HG03571 (cell line): ENCODE data around the gene PPAN.

Experiments
- ATAC-seq: cut with Tn5 transposase; IDR thresholded peaks from one replicate; pipeline ENCODE4 v1.9.1; 2021; ENCODE audit not compliant: unreplicated experiment

The PPAN gene

GRCh38 chr19:10106100-10106936, at the start of gene PPAN:
Gene PPAN (plus strand): TSS chr19:10106362. CDS start chr19:10106395, 33 bp downstream.
- ATAC-seq, result peak; percentile 35

GRCh38 chr19:10061717-10062310, 44.3 kb upstream of the PPAN start:
- no peak for ATAC-seq

DNA sequence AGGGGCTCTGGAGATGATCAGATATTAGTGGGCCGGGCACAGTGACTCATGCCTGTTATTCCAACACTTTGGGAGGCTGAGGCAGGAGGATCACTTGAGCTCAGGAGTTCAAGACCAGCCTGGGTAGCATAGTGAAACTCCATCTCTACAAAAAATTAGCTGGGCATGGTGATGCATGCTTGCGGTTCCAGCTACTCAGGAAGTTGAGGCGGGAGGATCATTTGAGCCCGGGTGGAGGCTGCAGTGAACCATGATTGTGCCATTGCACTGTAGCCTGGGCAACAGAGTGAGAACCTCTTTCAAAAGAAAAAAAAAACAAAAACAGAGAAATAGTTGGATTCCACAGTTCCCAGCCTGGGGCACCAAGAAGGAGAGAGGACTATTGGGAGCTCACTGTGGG, 38.0 kb upstream of the PPAN start:
- no peak for ATAC-seq

- ATAC-seq, result no peak
These were observed 37.1 kb upstream of the PPAN start for GRCh38 chr19:10069046-10069445.

DNA sequence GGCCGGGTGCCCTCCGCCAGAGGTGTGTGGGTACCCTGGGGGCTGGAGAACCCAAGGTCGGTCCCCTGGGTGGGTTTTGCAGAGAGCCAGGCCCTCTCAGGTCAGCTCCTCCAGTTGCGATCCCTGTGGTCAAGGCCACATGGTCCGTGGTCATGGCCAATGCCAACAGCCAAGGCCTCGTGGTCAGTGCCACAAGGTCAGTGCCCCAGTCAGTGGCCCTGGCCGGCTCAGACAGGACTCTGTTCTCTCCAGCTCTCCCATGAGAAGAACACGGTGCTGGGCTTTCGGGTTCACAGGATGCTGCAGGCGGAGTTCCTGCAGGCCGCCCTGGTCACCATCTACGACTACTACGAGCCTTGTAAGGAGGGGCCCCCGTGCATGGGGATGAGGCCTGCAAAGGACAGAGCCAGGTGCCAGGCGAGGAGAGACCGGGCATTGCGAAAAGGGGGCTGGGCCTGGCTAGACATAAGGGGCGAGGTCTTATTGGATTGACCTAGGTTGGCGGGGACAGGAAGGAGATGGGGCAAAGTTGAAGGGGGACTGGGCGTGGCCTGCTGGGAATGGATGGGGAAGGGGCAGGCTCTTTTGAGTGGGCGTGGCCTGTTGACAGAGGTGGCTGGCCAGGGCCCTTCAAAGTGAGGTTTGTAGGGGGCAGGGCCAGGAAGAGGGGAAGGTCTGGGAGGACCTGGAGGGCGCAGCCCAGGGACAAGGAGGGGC, 35.3 kb upstream of the PPAN start:
- ATAC-seq, result no peak

DNA sequence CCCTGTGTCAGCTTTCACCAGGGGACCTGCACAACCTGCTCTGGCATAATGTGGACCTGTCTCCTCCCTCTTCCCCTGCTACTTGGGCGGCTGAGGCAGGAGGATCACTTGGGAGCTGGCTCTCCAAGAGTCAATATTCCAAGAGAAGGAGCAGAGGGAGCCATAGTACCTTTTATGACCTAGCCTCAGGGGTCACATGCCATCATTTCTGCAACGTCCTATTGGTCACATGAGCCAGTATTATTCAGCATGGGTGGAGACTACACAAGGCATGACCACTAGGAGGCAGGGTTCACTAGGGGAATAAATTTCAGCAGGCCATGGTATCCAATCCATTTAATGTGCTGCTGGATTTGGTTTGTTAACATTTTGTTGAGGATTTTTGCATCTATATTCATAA, 32.0 kb upstream of the PPAN start:
- ATAC-seq, result no peak

GRCh38 chr19:10076535-10076934, 29.6 kb upstream of the PPAN start:
- ATAC-seq, result no peak

DNA sequence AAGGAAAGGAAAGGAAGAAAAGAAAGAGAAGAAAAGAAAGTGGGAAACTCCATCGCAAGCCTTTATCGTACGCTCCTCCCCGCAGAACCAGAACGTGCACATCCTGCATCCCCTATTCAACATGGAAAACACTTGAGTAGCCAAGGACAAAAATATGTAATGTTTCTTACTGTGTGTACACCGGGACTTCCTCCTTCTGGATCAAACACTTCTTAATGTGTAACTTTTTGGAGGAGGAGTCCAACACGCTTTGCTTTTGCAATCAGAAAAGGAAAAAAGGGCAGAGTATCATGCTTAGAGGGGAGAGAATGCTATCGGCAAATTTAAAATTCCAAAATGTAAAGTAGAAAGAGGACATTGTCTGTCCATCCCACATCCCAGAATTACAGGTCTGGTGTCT, 27.8 kb upstream of the PPAN start:
- ATAC-seq, result no peak

DNA sequence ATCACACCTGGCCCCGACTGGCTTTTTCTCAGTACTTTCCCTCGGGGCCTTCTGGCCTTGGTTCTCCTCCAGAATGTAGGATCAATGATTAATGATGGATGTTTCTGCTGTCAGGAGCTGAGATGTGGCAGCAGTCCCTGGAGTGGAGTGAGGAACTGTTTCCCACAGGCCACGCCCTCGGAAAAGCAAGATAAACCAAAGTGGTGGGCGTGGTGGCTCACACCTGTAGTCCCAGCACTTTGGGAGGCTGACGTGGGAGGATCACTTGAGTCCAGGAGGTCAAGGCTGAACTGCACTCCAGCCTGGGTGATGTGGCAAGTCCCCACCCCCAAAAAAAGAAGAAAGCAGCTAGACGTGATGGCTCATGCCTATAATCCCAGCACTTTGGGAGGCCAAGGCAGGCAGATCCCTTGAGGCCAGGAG, 27.1 kb upstream of the PPAN start:
- ATAC-seq, result no peak

DNA sequence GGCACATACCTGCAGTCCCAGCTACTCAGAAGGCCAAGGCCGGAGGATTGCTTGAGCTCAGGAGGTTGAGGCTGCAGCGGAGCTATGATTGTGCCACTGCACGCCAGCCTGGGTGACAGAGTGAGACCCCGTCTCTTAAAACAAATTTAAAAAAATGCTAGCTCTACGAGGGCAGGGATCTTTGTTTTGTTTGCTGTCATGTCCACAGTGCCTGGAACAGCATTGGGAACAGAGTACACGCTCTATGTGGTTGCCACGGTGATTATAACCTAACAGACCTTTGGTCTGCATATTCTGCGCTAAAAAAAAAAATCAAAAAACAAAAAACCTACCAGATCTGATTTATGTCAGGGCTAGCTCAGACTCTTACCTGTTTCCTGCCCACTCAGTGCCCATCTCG, 22.3 kb upstream of the PPAN start:
- ATAC-seq, result no peak

DNA sequence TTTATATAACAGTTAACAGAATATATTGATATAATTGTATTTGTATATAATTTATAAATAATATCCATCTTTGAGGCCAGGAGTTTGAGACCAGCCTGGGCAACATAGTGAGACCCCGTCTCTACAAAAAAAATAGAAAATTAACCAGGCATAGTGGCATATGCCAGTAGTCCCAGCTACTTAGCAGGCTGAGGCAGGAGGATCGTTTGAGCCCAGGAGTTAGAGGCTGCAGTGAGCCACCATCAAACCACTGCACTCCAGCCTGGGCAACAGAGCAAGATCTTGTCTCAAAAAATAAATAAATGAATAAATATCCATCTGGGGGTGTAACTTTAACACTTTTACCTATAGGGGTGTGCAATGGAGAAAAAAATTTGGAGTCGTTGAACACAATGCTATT, 21.4 kb upstream of the PPAN start:
- no peak for ATAC-seq

DNA sequence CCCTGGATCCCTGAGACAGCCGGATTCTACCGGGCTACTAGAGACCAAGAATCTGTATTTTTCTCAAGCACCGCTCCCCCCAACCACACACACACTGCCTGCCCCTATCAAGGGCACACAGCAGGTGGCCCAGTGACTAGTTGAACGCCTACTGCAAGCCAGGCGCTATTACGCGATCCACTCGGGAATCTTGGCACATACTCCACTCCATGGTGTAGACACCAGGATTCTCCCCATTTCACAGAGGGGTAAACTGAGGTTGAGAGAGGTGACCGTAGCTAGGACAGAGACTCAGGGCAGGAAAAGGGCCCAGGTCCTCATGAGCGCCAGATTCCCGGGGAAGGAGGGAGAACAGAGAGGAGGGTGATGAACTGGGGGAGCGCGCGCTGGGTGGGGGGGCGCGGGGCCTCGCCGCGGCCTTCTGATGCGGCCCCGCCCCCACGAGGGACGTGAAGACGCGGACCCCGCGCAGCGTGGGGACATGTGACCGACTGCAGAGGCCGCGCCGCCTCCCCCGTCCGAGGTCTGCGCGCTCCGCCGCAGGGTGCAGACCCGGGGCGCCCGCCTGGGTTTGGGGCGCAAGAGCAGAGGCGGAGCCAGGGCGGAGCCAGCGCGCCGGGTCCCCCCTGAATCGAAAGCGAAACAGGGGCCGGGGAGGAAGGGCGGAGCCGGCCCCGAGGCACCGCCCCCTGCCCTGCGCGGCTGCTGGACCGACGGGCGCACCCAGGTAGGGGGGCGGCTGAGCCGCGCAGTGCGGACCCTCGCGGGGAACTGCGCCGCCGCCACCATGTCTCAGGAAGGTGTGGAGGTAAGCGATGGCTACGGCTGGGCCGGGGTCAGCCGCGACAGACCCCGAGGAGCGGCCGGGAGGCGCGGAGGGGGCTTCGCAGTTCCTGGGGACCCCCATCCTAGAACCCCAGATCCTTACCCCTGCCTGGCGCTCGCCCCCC, 20.2 kb upstream of the PPAN start, which contains the start of gene SHFL:
SHFL (plus strand) TSS at position 677 of the 950 bp plus-strand sequence; CDS start at position 788, 111 bp downstream.
- peak; percentile 61 for ATAC-seq

DNA sequence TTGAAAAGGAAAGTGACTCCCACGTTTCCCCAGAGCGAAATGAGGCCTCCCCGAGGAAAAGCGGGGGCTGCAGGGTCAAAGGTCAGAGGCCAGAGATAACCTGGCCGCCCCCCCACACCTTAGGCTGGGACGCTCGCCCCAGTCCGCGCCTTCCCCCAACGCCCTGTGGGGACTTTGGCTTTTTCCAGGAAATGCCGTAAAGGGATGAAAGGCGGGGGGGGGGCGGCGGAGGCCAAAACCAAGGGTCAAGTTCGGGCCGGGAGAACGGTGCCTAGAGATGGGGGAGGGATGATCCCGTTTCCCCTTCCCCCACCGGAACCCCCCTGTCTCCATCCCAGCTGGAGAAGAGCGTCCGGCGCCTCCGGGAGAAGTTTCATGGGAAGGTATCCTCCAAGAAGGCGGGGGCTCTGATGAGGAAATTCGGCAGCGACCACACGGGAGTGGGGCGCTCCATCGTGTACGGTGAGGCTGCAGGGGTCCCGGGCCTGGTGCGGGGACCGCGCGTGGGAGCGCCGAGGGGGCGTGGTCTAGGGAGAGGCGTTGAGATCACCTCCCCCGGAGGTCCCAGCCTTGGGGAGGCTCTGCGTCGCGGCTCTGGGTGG, 19.5 kb upstream of the PPAN start:
- ATAC-seq, result no peak

GRCh38 chr19:10087296-10088061, 18.7 kb upstream of the PPAN start:
- no peak for ATAC-seq

GRCh38 chr19:10088949-10089554, 17.1 kb upstream of the PPAN start:
- no peak for ATAC-seq

DNA sequence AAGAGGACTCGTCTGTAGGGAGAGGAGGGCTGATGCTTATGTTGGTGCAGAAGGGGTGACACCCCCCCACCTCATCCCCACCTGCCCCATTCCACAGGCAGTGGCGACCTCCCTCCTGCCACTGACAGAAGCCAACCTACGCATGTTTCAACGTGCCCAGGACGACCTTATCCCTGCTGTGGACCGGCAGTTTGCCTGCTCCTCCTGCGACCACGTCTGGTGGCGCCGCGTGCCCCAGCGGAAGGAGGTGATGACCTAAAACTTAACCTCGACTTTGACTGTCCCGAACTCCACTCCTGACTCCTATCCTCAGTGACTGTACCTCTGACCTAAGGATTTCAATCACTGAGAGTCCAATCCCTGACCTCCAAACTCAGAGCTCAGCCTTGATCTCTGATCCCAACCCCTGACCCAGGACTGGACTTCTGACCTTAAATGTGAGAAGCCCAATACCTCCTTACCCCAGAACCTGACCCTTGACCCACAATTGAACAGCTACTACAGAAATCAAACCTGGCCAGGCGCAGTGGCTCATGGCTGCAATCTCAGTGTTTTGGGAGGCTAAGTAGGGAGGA, 16.3 kb upstream of the PPAN start:
- no peak for ATAC-seq

GRCh38 chr19:10091370-10091687, 14.8 kb upstream of the PPAN start:
- ATAC-seq, result no peak

DNA sequence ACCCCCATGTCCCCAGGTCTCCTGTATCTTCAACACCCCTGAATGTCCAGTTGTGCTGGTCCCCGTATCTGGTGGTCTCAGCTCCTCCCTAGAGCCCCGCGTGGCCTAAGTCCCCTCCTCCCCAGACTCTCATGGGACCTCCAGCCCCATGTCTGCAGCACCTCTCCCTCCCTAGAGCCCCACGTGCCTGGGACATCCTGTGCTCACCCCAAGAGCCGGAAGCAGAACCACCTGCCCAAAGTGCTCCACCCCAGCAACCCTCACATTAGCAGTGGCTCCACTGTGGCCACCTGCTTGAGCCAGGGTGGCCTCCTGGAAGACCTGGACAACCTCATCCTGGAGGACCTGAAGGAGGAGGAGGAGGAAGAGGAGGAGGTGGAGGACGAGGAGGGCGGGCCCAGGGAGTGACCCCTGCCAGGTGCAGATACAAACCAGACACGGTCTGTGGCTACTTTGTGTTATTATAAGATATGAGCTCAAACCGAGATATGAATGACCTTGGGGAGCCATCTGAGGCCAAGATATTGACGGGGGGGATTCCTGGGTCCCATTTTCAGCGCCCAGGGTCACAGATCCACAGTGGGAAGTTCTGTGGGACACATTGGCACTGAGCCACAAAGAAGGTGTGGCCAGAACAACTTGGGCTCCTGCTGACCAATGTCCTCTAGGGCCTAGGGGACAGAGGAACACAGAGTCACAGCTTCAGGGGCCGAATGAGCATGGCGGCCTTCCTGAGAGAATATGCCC, 14.1 kb upstream of the PPAN start:
- no peak for ATAC-seq
